ENCODE results near the gene RBSN.

Gene RBSN

GRCh38 chr3:15097891-15098290, 1.1 kb downstream of the RBSN start:
- peak overlapping the region; percentile 78 to 87 for H3K4me3 ChIP-seq
- peak overlapping the region; percentile 12 to 88 for H3K27ac ChIP-seq
- peaks cover 15 to 29% (median 18%) of the 10 kb centered on the region in 3 donors for H3K36me3 ChIP-seq
- peaks cover 0 to 74% (median 49%) of the 10 kb centered on the region in 4 donors for H3K4me1 ChIP-seq
- intact Hi-C loops (cut with DNase I; ENCODE audit: low total_unique reads): no loop called here
- no peak for DNase-seq
- no peaks in the 10 kb centered on the region for H3K27me3 ChIP-seq
- TF ChIP-seq, protein P1, sequence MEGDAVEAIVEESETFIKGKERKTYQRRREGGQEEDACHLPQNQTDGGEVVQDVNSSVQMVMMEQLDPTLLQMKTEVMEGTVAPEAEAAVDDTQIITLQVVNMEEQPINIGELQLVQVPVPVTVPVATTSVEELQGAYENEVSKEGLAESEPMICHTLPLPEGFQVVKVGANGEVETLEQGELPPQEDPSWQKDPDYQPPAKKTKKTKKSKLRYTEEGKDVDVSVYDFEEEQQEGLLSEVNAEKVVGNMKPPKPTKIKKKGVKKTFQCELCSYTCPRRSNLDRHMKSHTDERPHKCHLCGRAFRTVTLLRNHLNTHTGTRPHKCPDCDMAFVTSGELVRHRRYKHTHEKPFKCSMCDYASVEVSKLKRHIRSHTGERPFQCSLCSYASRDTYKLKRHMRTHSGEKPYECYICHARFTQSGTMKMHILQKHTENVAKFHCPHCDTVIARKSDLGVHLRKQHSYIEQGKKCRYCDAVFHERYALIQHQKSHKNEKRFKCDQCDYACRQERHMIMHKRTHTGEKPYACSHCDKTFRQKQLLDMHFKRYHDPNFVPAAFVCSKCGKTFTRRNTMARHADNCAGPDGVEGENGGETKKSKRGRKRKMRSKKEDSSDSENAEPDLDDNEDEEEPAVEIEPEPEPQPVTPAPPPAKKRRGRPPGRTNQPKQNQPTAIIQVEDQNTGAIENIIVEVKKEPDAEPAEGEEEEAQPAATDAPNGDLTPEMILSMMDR (IDR thresholded peaks at IDR 0.05): no peak
- H3K9me3 ChIP-seq: no peaks in the 10 kb centered on the region

DNA sequence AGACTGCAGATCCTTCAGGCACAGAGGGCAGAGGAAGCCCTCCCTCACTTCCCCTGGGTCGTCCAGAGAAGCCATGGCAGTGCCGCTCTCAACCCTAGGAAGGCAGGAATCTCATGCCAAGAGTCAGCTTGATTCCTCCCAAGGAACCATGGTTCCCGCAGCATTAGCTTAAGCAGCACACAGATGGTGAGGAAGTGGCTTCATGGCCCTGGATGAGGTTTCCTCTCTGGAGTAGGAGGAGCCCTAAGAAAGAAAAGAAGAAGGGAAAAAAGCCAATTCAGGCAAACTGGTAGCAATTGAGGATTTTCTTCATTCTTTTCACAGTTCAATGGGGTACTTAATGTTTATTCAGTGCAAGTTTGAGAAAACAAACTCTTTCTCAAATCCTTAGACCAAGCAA, 2.9 kb downstream of the RBSN start:
- Histone ChIP-seq H3K27ac (peak overlapping the region in 1 of 2 donors; percentile 66), H3K36me3 (peaks cover 19 to 41% (median 31%) of the 10 kb centered on the region in 3 donors), H3K27me3 (no peaks in the 10 kb centered on the region), H3K4me1 (peaks cover 0 to 62% (median 34%) of the 10 kb centered on the region in 4 donors), H3K9me3 (no peaks in the 10 kb centered on the region), H3K4me3 (no peak overlapping the region)
- DNase-seq: no peak
- intact Hi-C loops (cut with DNase I; ENCODE audit: low total_unique reads): no loop called here
- TF ChIP-seq, protein P1 (IDR thresholded peaks at IDR 0.05): no peak

DNA sequence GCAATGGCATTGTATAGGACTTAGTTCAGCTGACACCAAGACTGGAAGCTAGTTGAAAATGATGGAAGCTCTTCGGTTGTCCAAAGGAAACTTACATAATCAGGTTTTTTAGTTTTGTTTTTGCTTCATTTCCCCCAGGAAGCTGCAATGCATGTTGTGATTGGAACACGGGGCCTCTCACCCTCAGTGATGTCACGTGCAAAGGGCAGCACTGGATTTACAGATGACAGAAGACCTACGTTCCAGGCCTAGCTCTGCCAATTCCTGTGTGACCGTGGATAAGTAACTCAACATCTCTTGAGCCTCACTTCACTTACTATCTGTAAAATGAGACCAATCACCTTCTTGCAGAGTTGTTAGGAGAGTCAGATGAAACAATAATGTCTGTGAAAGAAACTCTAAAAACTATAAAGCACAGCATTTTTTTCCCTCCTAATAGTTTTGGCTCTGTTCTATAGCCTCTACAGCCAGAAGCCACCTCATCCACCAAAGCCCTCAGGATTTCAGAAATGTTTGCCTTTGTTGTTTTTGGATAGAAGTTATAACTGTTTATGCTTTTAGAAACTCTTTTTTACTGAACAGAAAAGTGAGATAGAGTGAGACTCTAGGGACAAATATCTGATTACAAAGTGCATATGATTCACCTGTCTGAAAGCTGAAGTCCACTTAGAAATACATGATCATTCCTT, 4.6 kb downstream of the RBSN start:
- H3K4me3 ChIP-seq: no peak overlapping the region
- TF ChIP-seq, protein P1 (IDR thresholded peaks at IDR 0.05): no peak
- H3K9me3 ChIP-seq: no peaks in the 10 kb centered on the region
- peak overlapping the region; percentile 45 to 66 for H3K27ac ChIP-seq
- H3K27me3 ChIP-seq: no peaks in the 10 kb centered on the region
- intact Hi-C loops (cut with DNase I; ENCODE audit: low total_unique reads): no loop called here
- DNase-seq: peak; percentile 58 to 81
- peaks cover 33 to 56% (median 41%) of the 10 kb centered on the region in 3 donors for H3K36me3 ChIP-seq
- H3K4me1 ChIP-seq: peaks cover 0 to 48% (median 28%) of the 10 kb centered on the region in 4 donors

DNA sequence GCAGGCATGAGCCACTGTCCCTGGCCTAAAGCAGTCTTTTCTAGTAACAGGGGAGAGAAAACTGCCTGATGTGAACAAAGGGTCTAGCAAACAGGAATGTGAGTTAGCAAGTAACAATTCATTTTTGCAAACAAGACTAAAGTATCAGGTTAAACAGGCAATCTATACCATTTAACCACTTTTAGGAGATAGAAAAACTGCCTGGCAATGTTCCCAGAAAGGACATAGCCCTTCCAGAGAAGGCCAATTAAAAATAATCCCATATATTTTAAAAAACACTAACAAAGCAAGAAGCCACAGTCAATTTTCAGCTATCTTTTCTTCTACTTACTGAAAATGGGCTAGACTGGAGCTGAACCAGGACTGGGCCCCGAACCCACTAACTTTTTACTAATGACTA, 6.3 kb downstream of the RBSN start:
- Histone ChIP-seq H3K4me3 (no peak overlapping the region), H3K9me3 (no peaks in the 10 kb centered on the region), H3K27ac (peak overlapping the region; percentile 45 to 66), H3K27me3 (no peaks in the 10 kb centered on the region), H3K4me1 (peaks cover 0 to 42% (median 23%) of the 10 kb centered on the region in 4 donors), H3K36me3 (peaks cover 47 to 72% (median 57%) of the 10 kb centered on the region in 3 donors)
- TF ChIP-seq, protein P1 (IDR thresholded peaks at IDR 0.05): no peak
- intact Hi-C loops (cut with DNase I; ENCODE audit: low total_unique reads): no loop called here
- DNase-seq: no peak

DNA sequence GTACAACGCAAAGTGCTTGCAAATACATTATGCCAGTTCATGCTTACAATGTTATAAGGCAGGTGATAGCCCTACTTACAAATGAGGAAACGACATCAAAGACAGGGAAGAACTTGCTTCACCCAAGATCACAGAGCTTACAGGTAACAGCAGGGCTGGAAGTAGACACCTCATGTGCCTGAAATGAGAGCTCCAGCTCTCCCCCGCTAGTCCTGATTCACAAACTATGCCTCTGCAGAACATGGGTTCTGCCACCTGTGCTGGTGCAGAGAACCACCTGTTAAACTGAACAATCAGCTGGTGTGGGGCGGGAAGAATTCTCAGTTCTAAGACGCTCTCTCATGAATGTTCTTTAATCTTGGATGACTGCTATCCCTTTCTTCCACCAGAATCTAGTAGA, 7.4 kb downstream of the RBSN start:
- Histone ChIP-seq H3K4me3 (no peak overlapping the region), H3K36me3 (peaks cover 47 to 82% (median 64%) of the 10 kb centered on the region in 3 donors), H3K27ac (no peak overlapping the region), H3K27me3 (no peaks in the 10 kb centered on the region), H3K4me1 (peaks cover 0 to 32% (median 17%) of the 10 kb centered on the region in 4 donors), H3K9me3 (no peaks in the 10 kb centered on the region)
- intact Hi-C loops (cut with DNase I; ENCODE audit: low total_unique reads): no loop called here
- DNase-seq: no peak
- TF ChIP-seq, protein P1 (IDR thresholded peaks at IDR 0.05): no peak
